Stimulated activated CD8-positive, alpha-beta memory T cell treated with anti-CD3 and anti-CD28 coated beads, Interleukin-15, amount 100 ng/mL, for 48 hours (primary cell): ENCODE measurements around the gene DAD1.
"Not testable (repeated sequence)": the region's sequence is repeated elsewhere in the genome, so short reads cannot be mapped to it uniquely, and the experiment has no call there.

Experiments used
- DNase-seq, 2 donors: peaks; one replicate each; pipeline ENCODE4 v3.0.0-alpha.2; 2020; ENCODE audit warnings: low read depth in 2 of 2

The DAD1 gene

GRCh38 chr14:22552001-22552826 lies 36.8 kb downstream of the DAD1 start:
- DNase-seq = no peak

DNA sequence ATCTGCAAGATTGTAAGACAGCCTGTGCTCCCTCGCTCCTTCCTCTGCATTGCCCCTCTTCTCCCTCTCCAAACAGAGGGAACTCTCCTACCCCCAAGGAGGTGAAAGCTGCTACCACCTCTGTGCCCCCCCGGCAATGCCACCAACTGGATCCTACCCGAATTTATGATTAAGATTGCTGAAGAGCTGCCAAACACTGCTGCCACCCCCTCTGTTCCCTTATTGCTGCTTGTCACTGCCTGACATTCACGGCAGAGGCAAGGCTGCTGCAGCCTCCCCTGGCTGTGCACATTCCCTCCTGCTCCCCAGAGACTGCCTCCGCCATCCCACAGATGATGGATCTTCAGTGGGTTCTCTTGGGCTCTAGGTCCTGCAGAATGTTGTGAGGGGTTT lies 37.4 kb downstream of the DAD1 start:
- no peak for DNase-seq

GRCh38 chr14:22549981-22550673 lies 38.9 kb downstream of the DAD1 start:
- peak; percentile 70 to 75 for DNase-seq

- DNase-seq = no peak
These were observed 39.6 kb downstream of the DAD1 start for GRCh38 chr14:22549324-22549962.

- DNase-seq = no peak
These were observed 40.9 kb downstream of the DAD1 start for GRCh38 chr14:22547948-22548750.

DNA sequence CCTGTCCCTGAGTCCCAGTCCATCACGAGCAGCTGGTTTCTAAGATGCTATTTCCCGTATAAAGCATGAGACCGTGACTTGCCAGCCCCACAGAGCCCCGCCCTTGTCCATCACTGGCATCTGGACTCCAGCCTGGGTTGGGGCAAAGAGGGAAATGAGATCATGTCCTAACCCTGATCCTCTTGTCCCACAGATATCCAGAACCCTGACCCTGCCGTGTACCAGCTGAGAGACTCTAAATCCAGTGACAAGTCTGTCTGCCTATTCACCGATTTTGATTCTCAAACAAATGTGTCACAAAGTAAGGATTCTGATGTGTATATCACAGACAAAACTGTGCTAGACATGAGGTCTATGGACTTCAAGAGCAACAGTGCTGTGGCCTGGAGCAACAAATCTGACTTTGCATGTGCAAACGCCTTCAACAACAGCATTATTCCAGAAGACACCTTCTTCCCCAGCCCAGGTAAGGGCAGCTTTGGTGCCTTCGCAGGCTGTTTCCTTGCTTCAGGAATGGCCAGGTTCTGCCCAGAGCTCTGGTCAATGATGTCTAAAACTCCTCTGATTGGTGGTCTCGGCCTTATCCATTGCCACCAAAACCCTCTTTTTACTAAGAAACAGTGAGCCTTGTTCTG lies 41.6 kb downstream of the DAD1 start:
- no peak for DNase-seq

GRCh38 chr14:22546722-22547071 lies 42.3 kb downstream of the DAD1 start:
- DNase-seq = no peak

DNA sequence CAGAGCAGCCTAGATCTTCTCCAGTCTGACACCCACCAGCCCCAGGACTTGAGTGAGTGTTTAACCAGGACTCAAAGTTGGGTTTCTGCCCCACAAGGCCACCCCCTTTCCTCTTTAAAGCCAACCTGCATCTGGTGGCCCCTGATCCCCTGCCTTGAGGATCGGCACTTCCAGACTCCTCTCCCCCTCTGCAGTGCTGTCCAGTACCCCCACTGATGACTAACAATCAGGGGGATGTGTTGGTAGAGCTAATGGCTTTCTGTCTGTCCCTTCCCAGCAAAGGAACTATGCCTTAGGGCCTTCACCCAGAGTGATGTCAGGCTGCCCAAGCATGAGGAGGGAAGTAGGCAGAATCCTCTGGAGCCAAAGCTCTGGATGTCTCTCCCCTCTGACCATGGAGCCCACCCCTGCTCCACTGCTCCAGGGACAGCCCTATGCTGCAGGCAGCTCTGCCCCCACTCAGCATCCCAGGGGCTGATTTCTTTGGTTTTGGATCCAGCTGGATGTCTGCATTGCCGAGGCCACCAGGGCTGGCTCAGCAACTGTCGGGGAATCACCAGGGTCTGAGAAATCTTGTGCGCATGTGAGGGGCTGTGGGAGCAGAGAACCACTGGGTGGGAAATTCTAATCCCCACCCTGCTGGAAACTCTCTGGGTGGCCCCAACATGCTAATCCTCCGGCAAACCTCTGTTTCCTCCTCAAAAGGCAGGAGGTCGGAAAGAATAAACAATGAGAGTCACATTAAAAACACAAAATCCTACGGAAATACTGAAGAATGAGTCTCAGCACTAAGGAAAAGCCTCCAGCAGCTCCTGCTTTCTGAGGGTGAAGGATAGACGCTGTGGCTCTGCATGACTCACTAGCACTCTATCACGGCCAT lies 42.9 kb downstream of the DAD1 start:
- no peak for DNase-seq

GRCh38 chr14:22544881-22545420 lies 44.1 kb downstream of the DAD1 start:
- DNase-seq = no peak

- DNase-seq = no peak
These were observed 44.6 kb downstream of the DAD1 start for GRCh38 chr14:22544406-22544805.

DNA sequence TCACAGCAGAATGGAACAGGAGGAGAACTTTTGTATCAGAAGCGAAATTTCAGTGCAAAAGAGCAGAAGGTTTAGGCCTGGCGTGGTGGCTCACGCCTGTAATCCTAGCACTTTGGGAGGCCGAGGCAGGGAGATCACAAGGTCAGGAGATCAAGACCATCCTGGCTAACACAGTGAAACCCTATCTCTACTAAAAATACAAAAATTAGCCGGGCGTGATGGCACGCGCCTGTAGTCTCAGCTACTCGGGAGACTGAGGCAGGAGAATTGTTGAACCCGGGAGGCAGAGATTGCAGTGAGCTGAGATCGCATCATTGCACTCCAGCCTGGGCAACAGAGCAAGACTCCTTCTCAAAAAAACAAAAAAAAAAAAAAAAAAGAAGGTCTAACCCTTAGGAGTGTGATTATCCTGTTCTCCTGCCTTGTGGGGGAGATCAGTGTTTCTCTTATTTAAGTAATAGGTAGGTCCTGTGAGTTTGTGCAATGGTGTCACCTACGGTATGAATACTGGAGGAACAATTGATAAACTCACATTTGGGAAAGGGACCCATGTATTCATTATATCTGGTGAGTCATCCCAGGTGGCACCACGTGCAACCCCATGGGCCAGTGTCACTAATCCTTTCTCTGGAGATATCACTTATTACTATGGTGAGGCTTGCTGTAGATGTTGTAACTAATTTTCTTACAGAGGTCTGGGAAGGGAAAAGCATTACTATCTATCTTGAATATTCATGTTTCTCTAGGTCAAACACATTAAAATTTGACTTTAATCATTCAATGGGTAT lies 45.3 kb downstream of the DAD1 start:
- DNase-seq = not testable (repeated sequence)

DNA sequence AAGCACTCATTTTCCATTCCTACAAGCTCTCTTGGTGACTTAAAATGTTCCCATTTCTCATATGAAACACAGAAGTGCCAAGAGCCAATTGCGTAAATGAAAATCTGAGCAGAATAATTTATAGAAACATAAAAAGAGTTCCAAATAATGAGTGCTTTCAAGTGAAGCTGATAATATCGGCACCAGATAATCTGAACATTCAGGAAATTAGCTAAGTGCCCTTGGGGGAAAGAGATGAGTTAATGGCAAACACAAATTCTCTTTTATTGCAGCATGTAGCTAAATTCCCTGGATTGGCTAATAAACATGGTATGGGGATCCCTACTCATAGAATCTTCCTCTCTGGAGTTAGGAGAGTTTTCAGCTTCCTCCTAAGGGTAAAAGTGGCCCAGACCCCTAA lies 46.7 kb downstream of the DAD1 start:
- DNase-seq = no peak

GRCh38 chr14:22541721-22542120 lies 47.3 kb downstream of the DAD1 start:
- no peak for DNase-seq

DNA sequence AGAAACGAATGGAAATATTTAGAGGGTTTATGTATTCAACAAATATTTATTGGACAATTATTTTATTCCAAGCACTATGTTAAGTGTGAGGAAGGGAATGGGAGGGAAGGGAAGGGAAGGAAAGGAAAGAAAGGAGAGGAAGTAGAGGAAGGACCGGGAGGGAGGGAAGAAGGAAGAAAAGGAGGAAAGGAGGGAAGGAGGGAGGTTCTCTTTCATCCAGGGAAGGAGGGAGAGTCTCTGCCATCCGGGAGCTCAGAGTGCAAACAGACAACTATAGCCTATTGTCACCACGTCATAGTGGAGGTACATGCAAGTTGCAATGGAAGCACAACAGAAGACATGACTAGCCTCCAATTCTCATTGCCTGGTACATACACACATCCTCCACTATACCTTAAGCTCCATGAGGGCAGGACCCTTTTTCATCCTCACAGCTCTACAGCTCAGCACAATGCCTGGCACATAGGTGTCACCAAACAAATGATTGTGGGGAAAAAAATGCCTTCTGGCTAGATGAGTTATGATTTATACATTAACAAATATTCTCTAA lies 48.1 kb downstream of the DAD1 start:
- no peak for DNase-seq

DNA sequence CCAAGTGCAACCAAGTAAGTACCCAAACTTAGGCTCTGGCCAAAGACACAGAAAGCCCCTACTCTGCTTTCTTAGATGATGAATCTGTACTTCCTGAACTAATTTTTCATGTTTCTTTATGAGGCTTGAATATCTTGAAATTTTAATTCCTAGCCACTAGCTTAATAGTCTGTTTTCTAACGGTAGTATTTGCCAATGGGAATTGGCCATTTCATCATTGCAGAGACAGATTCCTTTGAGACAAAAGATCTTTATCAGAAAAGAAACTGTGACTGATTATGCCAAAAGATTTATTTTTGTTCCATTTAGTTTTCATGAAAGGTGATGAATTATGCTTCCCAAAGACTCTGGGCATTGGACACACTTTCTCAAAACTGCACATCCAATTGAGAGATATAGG lies 48.7 kb downstream of the DAD1 start:
- DNase-seq = no peak

DNA sequence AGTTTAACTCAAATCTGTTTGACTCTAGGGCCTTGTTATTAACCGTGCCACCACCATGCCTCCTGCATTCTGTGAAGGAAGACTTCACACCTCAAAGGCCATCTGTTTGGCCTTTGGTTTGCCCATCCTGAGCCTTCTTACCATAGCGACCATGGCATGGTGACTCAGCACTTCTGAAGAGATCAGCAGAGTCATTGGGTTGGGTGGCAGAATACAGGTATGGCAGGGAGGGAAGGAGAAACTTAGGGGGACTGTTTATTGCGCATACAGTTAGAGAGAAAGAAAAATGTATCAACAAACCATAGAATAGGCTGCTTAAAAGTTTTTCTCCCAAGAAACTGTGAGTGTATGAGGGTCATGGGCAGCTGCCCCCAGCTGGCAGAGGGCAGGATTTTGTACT lies 49.2 kb downstream of the DAD1 start:
- DNase-seq = no peak

GRCh38 chr14:22538671-22539228 lies 50.3 kb downstream of the DAD1 start:
- DNase-seq = no peak

DNA sequence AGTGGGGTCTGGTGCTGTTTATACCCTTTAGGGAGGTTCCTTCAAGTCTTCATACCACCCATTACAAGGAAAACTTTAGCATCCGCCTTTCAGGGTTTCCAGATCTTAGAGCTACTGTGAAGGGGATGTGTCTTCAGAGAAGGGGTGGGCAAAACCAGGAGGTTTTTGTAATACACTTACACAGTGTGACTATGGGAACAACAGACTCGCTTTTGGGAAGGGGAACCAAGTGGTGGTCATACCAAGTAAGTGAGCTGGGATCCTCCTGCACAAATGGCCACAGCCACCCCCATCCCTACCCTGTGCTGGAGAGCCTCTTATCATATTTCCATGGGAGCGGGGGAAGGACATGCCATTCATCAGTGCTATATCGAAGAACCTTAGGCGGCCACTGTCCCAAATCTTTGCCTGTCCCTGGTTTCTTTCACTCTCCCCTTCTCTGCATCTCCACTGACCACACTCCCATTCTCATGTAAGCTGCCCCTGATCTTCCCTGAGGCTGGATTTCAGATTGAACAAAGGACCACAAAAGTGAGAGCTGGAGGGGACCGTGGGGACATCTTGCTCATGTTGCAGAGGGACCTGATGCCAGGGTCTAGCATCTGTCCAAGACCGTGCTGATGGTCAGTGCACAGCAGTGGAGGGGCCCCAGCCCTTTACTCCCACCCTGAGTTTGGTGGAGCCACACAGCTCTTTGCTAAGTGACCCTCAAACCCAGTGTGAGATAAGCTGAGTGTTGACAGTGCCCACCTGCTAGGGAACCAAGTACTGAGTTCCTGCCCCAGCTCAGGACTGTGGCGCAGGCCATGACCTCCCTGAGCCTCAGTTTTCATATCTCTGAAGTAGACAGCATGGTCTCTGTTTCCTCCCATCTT lies 51.4 kb downstream of the DAD1 start:
- DNase-seq = no peak
